ENCODE data around the gene CHERP. TPM values are rescaled to one million over a fixed set of nuclear protein-coding genes. Genes with fewer than 3 reads are reported as not detected.

CHERP gene
- total RNA-seq, 1 experiment from 2014 or later = 101 TPM

GRCh38 chr19:16587833-16588823 lies 45.9 kb upstream of the CHERP start:
- no peaks in the 10 kb centered on the region for H3K23me2 ChIP-seq (ENCODE audit: insufficient read length, low read depth, low read length, poor library complexity, severe bottlenecking)
- H2BK5ac ChIP-seq (ENCODE audit: insufficient read length, low read length) = no peak overlapping the region
- H3K4me1 ChIP-seq (ENCODE audit: insufficient read depth, low read length) = peaks cover 20% of the 10 kb centered on the region
- no peaks in the 10 kb centered on the region for H3K27me3 Mint-ChIP-seq (ENCODE audit: low read depth)
- H3K4me3 Mint-ChIP-seq = peak overlapping the region in 1 of 2 experiments; percentile 52; a peak in 3 of 5 replicates
- H3K56ac ChIP-seq (ENCODE audit: insufficient read length, low read depth, low read length) = no peak overlapping the region
- H3K9ac ChIP-seq (ENCODE audit: extremely low read depth, insufficient read length, low read length) = no peak overlapping the region
- H2AFZ ChIP-seq (ENCODE audit: low read length) = no peak overlapping the region
- no peak overlapping the region for H4K91ac ChIP-seq (ENCODE audit: insufficient read length, low read depth, low read length)
- WGBS (ENCODE audit: extremely low coverage, insufficient read length, low lambda C conversion rate) = no CpG with 5 or more reads among the region's 26 CpGs
- no peaks in the 10 kb centered on the region for H3K9me3 Mint-ChIP-seq
- H3K27ac ChIP-seq (ENCODE audit: insufficient read length, low read depth, low read length) = no peak overlapping the region
- H2BK12ac ChIP-seq (ENCODE audit: insufficient read length, low read depth, low read length) = no peak overlapping the region
- H3K27me3 ChIP-seq (ENCODE audit: insufficient read depth, low read length) = no peaks in the 10 kb centered on the region
- no peak overlapping the region for H4K8ac ChIP-seq (replicated peaks; ENCODE audit: insufficient read length, low read depth, low read length)
- no peak overlapping the region for H2BK15ac ChIP-seq (ENCODE audit: low read depth, low read length)
- no peak overlapping the region for H3T11ph ChIP-seq (ENCODE audit: low read length)
- DNase-seq = peak; percentile 45
- peaks cover 0 to under 1% (median 0%) of the 10 kb centered on the region in 3 experiments; a peak in 2 of 7 replicates for H3K36me3 Mint-ChIP-seq (ENCODE audit: insufficient read depth in 1 of 3, low read depth in 3 of 3)
- no peak overlapping the region for H4K5ac ChIP-seq (ENCODE audit: insufficient read length, low read depth, low read length)
- H2AK5ac ChIP-seq (ENCODE audit: insufficient read length, low read length) = no peak overlapping the region
- H3K4me2 ChIP-seq (ENCODE audit: insufficient read depth, insufficient read length, low read length) = no peak overlapping the region
- no peak overlapping the region for H3K4ac ChIP-seq (ENCODE audit: low read depth, low read length)
- H3K4me1 Mint-ChIP-seq = peaks cover 67 to 84% of the 10 kb centered on the region in 2 experiments
- peak overlapping the region; percentile 0; the same call in 1 of the 2 replicates for H3K14ac ChIP-seq (ENCODE audit: insufficient read depth, low read length)
- H3K9me3 ChIP-seq (ENCODE audit: control insufficient read depth, low read depth, low read length) = no peaks in the 10 kb centered on the region
- H3K79me1 ChIP-seq (ENCODE audit: insufficient read depth, low read depth, low read length, poor library complexity, severe bottlenecking) = peaks cover 6% of the 10 kb centered on the region
- no peak overlapping the region for H3K18ac ChIP-seq (ENCODE audit: insufficient read length, low read depth, low read length)
- H4K20me1 ChIP-seq (ENCODE audit: control insufficient read depth, insufficient read depth, insufficient read length) = no peaks in the 10 kb centered on the region
- no peak overlapping the region for H2BK120ac ChIP-seq (ENCODE audit: low read depth, low read length, poor library complexity, severe bottlenecking)
- H3K79me2 ChIP-seq (ENCODE audit: insufficient read depth, low read length) = peaks cover 16% of the 10 kb centered on the region; the same call in 1 of the 2 replicates
- no peak overlapping the region for H2BK20ac ChIP-seq (ENCODE audit: low read depth, low read length, poor library complexity, severe bottlenecking)
- no peak overlapping the region for H3K23ac ChIP-seq (ENCODE audit: insufficient read length, low read depth, low read length)
- H3K27ac Mint-ChIP-seq = peak overlapping the region; percentile 37 to 91 (median 46); a peak in 4 of 7 replicates
- no peak for TF ChIP-seq CTCF (conservative IDR thresholded peaks at IDR 0.05)

Measured in H9 (cell line).